Embryonic facial prominence (tissue), 1 donor: ENCODE measurements around the gene PITHD1.
"Not testable (repeated sequence)": the region's sequence is repeated elsewhere in the genome, so short reads cannot be mapped to it uniquely, and the experiment has no call there.

ENCODE experiments used
- DNase-seq: peaks from one replicate; pipeline ENCODE4 v3.0.0-alpha.2; 2016; ENCODE audit errors: extremely low spot score

Gene PITHD1

DNA sequence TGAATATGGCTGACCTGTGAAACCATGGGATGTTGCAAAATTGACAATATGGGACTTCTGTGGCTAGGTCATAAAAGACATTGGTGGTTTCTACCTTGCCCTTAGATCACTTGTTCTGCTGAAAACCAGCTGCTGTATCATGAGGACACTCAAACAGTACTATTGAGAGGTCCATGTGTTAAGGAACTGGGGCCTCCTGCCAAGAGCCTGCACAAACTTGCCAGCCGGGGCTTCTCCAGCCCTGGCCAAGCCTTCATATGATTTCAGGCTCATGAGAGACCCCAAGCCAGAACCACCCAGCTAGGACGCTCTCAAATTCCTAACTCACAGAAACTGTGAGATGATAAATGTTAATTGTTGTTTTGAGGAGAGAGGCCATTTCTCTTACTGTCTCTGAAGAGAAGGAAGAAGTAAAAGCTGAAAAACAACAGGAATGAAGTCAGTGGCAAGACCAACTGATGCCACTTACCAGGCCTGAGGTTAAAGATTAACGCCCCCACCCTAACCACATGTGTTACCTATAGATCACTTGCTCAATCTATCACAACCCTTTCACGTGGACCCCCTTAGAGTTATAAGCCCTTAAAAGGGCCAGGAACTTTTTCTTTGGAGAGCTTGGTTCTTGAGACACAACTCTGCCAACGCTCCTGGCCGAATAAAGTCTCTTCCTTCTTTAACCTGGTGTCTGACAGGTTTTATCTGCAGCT, 3.9 kb upstream of the PITHD1 start:
- no peak for DNase-seq

DNA sequence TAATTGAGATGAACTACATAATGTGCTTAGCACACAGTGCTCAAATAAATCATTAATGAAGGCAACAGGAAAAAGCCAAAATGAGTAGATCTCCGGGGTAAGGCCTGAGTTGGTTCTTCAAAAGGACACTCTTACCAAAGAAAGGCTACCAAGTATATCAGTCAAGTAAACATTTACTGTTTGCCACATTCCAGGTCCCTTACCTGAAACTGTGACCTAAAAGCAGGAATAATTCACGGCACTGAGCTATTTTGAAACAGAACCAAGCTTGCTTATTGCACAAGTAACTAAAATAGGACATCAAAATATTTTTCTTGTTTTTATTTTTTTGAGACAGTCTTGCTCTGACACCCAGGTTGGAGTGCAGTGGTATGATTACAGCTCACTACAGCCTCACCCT, 2.0 kb upstream of the PITHD1 start:
- DNase-seq, result no peak

DNA sequence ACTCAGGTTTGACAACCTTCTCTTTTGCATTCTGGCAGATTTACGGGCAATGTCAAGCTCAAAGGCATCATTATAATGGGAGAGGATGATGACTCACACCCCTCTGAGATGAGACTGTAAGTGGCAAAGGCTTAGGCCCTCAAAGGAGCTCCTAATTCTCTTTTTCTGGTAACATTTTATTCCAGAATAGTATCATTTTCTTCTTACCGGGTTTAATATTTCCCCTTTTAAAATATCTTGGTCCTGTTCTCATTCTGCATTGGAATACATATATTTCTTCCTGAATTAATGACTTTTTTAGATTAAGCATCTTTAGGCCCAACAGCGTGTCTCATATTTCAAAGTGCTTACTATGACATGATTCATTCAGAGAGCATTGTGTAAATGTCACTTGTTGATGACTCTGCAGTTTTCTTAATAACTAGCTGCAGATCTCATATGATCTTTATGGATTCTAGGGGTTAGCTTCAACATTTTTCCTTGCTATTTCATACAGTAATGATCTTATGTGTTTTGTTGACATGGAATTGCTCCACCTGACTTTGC, 1.7 kb downstream of the PITHD1 start:
- no peak for DNase-seq

DNA sequence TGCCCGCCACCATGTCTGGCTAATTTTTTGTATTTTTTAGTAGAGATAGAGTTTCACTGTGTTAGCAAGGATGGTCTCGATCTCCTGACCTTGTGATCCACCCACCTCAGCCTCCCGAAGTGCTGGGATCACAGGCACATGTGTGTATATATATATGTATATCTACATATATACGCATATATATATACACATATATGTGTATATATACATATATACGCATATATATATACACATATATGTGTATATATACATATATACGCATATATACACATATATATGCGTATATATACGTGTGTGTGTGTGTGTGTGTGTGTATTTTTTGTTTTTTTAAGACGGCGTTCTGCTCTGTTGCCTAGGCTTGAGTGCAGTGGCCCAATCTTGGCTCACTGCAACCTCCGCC, 4.9 kb downstream of the PITHD1 start:
- DNase-seq, result not testable (repeated sequence)

DNA sequence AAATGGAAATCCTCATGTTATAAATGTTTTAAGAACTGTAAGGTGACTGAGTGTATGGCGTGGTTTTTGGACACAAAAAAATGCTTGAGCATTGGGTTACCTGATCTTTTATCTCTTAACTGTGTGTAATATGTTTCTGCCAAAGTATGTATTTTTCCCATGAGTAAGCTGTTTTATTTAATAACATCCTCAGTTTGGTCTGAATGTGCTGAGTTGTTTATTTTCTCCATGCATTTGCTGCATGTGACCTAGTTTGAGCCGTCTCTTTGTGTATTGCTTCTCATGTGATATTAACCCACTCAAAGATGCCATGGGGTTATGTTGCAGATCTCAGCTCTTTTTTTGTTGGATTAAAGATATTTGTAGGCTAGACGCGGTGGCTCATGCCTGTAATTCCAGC, 6.6 kb downstream of the PITHD1 start:
- no peak for DNase-seq

DNA sequence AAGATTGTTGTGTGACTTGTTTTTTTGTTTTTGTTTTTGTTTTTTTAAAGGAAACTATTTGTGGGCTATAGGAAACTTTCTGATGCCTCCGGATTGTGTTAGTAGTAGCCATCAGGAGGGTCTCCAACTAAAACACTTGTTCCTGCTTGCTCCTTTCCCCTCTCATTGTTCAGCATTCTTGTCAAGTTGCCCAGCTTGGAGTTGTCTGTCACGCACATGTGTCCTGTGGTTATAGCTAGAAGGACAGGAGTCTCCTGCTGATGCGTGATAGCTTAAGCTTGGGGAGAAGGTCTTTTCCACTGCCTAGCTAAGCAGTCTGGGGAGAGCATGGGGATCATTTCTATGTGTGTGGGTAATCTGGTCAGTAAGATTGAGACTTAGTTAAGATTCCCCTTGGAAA, 9.5 kb downstream of the PITHD1 start:
- no peak for DNase-seq

DNA sequence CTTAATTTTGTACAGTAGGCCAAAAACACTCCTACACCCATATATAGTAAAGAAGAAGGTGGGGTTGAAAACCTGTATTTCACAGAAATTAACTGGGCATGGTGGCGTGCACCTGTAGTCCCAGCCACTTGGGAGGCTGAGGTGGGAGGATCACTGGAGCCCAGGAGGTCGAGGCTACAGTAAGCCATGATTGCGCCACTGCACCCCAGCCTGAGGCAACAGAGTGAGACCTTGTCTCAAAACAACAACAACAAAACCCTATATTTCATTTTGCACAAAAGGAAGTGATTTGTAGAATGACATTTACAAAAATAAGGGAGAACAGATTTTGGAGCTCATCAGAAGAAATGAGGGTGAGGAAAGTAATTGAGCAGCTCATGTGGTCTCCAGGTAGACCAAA, 10.5 kb downstream of the PITHD1 start:
- DNase-seq, result no peak

DNA sequence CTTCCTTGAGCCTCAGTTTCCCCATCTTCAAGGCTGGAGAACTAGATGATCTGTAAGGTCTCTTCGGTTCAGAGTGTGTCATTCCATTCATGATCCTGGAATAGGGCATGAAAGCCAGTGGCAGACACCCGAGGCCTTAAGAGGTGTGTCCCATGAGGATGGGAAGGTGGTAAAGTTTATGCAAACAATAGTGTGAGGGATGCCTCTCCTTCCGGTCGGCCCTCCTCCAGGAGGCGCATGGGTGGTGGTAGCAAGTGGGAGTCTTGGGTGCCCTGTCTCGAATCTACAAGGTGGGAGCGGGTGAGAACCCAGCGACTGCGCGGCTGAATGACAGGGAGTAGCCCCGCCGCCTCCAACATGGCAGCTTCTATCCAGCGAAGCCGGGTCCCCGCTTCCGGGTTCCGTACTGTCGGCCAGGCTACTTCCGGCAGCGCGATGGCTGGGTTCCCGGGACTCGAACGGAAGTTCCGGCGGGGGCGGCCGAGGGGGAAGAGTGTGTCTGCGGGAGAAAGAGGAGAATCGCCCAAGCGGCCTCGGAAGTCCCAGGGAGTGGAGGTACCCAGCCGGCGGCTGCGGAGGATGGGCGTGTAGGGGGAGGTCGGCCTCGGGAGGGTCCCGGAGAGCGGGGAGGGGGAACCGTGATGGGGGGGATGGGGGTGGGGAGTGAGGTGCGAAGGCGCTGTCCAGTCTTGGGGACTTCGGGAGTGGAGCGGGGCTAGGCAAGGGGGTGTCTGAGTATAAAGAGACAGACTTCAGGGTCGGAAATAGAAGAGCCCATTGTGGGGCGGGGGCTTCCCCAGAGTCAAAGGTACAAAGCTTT, 12.7 kb downstream of the PITHD1 start, which contains the start of gene LYPLA2:
LYPLA2 (plus strand) TSS at position 450 of the 820 bp plus-strand sequence. CDS start 1,538 bp downstream, outside the sequence.
- peak; percentile 70 for DNase-seq

DNA sequence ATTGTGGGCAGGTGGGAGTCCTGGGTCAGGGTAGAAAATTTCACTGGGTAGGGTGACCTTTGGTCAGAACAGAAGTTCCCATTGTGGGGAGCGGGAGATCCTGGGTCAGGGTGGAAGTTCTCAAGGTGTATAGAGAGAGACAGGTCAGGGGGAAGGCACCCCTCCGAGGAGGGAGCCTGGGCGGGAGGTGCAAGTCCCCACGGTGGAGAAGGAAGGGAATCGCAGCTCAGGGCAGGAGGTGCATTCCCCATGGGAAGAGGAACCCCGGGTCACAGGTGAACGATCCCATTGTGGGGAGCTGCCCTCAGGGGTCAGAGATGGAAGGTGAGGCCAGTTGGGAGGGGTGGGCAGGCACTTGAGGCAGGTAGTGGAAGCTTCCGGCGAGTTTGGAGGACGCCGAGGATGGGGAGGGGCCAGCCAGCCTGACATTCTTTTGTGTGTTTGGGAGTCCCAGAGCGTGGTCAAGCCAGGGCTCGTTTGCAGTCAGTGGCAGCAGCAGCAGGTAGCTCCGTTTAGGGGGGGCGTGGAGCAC, 13.4 kb downstream of the PITHD1 start:
- DNase-seq, result no peak

DNA sequence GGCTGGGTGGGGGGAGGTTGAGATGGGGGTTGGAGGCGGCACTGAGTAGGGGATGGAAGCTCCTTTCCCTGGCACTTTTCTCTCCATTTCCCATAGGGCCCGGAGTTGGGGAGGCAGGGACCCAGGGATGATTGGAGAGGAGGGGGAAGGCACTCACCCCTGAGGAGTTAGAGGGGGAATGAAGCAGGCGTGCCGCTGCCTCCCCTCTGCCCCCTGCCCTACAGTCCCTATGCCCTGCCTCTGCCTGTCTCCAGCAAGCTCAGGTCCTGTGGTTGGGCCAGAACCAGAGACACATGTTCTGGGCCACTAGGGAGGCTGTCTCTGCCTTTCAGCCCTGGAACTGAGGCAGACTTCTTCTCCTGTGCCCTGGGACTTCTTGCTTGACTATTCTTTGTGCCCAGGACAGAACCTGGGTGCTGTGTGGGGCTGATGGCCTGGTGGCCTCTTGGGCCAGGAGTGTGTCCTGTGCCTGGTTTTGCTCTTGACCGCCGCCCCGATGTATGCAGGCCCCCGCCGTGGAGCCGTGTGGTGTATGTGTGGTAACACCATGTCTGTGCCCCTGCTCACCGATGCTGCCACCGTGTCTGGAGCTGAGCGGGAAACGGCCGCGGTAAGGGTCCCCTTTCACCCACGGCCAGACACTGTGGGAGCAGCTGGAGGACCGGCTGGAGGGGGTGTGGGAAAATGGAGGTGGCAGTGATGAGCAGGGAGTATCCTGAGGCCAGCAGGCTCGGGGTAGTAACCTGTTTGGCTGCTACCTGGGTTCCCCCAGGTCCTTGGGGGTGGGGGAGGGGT, 14.1 kb downstream of the PITHD1 start:
- DNase-seq, result no peak

DNA sequence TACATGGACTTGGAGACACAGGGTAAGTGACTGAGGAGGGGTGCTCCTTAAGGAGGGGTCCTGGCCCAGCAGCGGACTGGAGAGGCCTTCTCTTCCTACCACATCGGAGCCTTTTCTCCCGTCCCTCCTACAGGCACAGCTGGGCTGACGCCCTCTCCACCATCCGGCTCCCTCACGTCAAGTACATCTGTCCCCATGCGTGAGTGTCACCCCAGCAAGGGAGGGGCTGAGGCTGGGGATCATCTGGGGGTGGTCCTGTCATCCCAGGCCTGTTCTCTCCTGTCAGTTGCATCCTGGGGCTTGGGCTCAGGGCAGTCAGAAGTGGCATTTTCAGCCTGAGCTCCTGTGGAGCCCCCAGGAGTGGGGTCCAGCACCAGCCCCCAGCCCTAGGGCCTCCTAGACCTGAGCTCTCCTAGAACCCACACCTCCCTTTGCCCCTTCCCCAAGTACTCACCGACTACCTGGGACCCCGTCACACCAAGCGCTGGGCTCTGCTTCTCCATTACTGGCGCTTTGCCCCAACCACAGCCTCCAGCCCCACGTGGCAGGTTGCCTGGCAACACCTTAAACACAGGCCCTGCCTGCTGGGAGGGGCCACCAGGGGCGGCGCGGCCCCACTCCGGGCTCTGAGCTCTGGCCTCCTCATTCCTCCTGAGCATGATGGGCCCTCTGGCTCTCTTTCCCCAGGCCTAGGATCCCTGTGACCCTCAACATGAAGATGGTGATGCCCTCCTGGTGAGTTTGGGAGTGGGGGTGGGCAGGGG, 15.0 kb downstream of the PITHD1 start:
- no peak for DNase-seq

DNA sequence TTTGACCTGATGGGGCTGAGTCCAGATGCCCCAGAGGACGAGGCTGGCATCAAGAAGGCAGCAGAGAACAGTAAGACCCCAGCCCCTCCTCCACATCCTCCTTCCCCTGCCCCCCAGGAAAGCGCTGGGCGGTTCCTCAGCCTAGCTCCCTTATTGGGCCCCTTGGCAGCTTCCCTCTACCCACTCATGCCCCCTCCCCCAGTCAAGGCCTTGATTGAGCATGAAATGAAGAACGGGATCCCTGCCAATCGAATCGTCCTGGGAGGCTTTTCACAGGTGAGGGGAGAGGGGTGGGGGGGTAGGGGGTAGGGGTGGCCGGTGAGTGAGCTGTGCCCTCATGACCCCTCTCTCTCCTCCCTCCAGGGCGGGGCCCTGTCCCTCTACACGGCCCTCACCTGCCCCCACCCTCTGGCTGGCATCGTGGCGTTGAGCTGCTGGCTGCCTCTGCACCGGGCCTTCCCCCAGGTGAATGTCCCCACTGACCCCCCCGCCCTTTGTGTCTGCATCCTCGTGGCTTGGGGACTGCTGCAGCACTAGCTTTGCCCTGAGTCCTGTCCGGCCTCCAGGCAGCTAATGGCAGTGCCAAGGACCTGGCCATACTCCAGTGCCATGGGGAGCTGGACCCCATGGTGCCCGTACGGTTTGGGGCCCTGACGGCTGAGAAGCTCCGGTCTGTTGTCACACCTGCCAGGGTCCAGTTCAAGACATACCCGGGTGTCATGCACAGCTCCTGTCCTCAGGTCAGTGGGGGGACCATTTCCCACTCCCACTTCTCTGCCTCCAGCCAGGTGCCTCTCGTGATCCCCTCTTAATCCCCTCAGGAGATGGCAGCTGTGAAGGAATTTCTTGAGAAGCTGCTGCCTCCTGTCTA, 15.9 kb downstream of the PITHD1 start:
- no peak for DNase-seq

DNA sequence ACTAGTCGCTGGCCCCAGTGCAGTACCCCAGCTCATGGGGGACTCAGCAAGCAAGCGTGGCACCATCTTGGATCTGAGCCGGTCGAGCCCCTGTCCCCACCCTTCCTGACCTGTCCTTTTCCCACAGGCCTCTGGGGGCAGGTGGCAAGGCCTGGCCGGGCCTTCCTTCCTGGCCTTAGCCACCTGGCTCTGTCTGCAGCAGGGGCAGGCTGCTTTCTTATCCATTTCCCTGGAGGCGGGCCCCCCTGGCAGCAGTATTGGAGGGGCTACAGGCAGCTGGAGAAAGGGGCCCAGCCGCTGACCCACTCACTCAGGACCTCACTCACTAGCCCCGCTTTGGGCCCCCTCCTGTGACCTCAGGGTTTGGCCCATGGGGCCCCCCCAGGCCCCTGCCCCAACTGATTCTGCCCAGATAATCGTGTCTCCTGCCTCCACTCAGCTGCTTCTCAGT, 16.5 kb downstream of the PITHD1 start:
- DNase-seq, result not testable (repeated sequence)

DNA sequence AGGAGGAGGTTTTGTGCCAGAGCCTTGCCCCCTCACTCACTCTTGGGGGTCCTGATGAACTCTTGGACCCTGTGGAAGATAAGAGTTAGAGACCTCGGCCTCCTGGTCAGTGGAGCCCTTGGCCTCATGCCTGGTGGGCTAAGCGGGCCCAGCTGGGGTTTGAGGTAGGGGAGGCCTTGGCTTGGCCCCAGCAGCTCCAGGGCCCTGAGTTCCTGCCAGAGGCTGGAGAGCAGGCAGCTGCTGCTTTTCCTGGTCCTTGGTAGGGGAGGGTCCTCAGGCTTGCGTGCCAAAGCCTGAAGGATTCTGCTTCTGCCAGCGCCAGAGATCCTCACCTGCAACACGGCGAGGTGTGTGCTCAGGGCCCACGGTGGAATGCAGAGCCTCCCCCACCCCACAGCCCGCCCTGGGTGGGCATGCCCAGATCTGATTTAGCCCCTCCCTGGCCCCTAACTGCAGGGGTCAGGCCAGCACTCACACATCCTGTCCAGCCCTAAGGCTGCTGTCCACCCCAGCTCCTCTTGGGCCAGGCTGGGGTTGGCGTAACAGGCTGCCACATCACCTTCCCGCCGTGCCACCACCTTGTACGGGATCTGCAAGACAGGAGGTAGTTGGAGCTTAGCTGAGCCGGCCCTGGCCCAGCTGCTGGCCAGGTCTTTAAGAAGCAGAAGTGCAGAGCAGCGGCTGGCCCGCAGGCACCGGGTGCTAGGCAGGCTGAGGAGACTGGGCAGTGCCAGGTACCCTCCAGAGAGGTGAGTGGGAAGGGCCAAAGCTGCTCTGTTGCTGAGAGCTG, 17.7 kb downstream of the PITHD1 start:
- DNase-seq, result no peak

DNA sequence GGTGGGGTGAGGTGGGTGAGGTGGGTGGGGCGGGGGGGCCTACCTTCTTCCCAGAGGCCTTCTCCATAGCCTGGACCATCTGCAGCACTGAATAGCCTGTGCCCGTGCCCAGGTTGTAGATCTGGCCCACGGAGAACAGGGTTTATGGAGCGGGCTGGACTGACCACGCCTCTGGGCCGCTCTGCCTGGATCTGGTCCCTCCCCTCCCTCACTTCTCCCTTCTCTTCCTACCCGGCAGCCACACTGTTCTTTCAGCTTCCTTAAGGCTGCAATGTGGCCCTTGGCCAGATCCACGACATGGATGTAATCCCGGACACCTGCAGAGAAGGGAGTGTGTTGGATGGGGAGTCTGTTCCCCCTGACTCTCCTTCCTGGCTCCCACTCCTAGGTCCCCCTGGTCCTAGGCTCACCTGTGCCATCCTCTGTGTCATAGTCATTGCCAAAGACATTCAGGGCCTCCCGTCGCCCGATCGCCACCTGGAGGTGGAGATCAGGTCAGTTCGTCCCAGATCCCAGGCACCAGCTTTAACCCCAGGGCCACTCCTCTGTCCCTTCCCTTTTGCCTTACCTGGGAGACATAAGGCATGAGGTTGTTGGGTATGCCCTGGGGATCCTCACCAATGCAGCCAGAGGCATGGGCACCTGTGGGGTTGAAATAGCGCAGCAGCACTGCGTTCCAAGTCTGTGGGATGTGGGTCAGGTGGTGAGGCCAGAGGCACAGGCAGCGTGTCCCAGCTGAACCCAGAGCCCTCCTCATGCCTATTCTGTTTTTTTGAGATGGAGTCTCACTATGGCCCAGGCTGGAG, 18.5 kb downstream of the PITHD1 start:
- DNase-seq, result no peak

DNA sequence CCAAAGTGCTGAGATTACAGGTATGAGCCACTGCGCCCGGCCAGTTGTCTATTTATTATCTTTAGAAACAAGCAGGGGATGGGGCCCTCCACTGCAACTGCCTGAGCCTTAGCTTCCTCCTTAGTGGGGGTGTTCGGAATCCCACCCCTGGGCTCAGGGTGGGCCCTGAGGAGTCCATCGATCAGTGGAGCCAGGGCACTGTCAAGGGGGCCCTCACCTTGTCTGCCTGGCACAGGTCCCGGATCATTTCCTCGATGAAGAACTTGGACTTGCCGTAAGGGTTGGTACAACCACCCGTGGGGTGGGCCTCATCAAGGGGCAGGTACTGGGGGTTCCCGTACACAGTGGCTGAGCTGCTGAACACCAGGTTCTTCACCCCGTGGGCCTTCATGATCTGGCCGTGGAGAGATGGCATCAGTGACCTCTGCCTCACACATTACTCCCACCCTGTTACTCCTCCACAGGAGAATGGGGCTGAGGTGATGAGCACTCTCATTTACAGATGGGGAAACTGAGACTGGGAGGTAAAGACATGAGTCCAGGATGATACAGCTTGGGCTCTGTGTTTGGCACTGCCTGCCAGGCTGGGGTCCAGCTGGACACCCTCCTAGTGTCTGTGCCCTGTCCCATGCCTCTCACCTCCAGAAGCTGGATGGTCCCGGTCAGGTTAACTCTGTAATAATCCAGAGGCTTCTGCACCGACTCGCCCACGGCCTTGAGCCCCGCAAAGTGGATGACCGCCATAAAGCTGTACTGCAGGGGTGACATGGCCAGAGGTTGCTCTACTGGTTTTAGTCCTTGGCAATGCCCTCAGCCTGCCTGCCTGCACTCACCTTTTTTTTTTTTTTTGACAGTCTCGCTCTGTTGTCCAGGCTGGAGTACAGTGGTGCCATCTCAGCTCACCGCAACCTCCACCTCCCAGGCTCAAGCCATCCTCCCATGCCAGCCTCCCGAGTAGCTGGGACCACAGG, 19.5 kb downstream of the PITHD1 start:
- no peak for DNase-seq

DNA sequence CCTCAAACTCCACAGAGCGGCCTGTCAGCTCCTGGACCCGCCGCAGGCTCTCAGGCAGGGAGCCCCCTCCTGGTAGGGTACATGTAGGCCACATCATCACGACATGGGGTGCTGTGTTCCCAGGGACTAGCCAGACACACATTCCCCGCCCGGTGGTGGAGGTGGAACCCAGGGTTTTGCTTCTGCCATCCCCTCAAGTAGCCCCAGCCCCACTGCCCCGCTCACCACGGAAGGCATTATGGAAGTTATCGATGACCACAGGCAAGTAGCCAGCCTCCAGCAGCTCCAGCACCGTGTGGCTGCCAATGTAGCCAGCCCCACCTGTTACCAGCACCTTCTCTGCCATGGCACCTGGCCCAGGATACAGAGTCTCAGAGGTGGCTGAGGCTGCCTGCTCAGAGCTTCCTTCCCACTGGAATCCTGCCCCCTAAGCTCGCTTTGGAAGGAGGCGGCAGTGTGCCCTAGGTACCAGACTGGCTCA, 20.5 kb downstream of the PITHD1 start:
- DNase-seq, result no peak
